Measurements from ENCODE around the gene ATG4C.
"Not testable (repeated sequence)": the region's sequence is repeated elsewhere in the genome, so short reads cannot be mapped to it uniquely, and the experiment has no call there.

The ATG4C gene

DNA sequence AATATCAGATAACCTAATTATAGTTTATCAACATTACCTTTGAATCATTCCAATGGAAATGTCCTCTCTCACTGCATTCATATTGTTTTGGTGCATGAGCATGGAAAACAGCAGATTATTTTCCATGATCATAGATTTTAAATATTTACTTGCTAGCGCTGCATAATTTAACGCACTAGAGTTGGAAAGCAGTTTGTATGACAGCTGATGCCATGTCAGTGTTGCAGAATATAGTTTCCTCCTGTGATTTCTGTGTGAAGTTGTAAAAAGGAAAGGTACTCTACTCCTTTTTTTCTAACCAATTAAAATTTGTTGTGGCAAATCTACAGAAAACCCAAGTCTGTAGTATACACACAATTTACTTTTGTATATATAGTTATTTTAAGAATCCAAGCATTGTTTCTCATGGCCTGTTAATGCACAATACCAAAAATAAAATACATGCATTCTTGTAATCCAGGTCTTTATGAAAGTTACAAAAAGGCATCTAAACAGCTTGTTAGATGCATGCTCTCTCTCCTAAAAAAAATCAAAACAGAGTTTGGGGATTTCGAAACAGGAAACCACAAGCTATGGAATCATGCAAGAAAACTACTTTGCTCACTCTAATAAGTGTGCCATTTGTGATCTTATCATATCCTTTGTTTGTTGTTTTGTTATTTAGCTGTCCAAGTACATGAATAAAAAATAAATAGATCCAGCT is 1.9 kb upstream of the ATG4C start:
- H4K20me1 ChIP-seq (ENCODE audit: insufficient read depth, low read length, poor library complexity, severe bottlenecking): peaks cover 8% of the 10 kb centered on the region
- no peak for TF ChIP-seq EZH2phosphoT487 (IDR thresholded peaks at IDR 0.05; ENCODE audit: borderline replicate concordance)
- TF ChIP-seq, protein P1, sequence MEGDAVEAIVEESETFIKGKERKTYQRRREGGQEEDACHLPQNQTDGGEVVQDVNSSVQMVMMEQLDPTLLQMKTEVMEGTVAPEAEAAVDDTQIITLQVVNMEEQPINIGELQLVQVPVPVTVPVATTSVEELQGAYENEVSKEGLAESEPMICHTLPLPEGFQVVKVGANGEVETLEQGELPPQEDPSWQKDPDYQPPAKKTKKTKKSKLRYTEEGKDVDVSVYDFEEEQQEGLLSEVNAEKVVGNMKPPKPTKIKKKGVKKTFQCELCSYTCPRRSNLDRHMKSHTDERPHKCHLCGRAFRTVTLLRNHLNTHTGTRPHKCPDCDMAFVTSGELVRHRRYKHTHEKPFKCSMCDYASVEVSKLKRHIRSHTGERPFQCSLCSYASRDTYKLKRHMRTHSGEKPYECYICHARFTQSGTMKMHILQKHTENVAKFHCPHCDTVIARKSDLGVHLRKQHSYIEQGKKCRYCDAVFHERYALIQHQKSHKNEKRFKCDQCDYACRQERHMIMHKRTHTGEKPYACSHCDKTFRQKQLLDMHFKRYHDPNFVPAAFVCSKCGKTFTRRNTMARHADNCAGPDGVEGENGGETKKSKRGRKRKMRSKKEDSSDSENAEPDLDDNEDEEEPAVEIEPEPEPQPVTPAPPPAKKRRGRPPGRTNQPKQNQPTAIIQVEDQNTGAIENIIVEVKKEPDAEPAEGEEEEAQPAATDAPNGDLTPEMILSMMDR (conservative IDR thresholded peaks at IDR 0.05; ENCODE audit: low read length): no peak
- no peaks in the 10 kb centered on the region for H3F3A ChIP-seq (ENCODE audit: low read depth)
- no peaks in the 10 kb centered on the region for H3K27me3 ChIP-seq (ENCODE audit: insufficient read depth, low read length, poor library complexity, severe bottlenecking)
- no peak overlapping the region for H3K4me3 ChIP-seq (ENCODE audit: low read length, poor library complexity, severe bottlenecking)
- H3K9ac ChIP-seq (ENCODE audit: low read depth, low read length, poor library complexity, severe bottlenecking): no peak overlapping the region
- H3K4me1 ChIP-seq (ENCODE audit: insufficient read depth, low read length, poor library complexity, severe bottlenecking): peaks cover 22% of the 10 kb centered on the region
- no peaks in the 10 kb centered on the region for H3K9me2 ChIP-seq (replicated peaks; ENCODE audit: low read depth, low read length)
- H3K4me2 ChIP-seq (ENCODE audit: low read depth, low read length, poor library complexity, severe bottlenecking): no peak overlapping the region
- no peaks in the 10 kb centered on the region for H3K9me3 ChIP-seq (ENCODE audit: insufficient read depth, low read depth, low read length)
- no peak overlapping the region for H2AFZ ChIP-seq (ENCODE audit: low read length)
- H3K79me2 ChIP-seq (ENCODE audit: insufficient read depth, low read length): peaks cover 27% of the 10 kb centered on the region
- no peaks in the 10 kb centered on the region for H3K36me3 ChIP-seq (ENCODE audit: insufficient read depth, low read length)

DNA sequence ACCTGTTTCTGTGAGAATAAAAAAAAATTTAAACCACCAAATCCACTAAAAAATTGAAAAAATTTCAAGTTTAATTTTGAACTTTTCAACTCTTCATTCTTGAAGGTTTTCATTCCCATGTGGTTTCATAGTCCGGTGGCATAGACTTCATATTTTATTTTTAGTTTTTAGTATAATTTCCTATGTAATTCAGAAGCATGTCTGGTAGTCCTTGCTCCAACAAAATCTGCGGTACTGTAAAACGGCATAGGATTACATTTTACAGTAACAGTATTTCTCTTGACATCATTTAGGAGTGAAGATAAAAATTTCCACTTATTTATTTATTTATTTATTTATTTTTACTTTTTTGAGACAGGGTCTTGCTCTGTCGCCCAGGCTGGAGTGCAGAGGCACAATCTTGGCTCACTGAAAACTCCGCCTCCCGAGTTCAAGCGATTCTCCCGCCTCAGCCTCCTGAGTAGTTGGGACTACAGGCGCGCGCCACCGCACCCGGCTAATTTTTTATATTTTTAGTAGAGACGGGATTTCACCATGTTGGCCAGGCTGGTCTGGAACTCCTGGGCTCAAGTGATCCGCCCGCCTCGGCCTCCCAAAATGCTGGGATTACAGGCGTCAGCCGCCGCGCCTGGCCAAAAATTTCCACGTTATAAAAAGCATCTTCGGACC is 1.3 kb upstream of the ATG4C start:
- H4K20me1 ChIP-seq (ENCODE audit: insufficient read depth, low read length, poor library complexity, severe bottlenecking); H3K9me2 ChIP-seq (replicated peaks; ENCODE audit: low read depth, low read length); H3K27me3 ChIP-seq (ENCODE audit: insufficient read depth, low read length, poor library complexity, severe bottlenecking); H3K9me3 ChIP-seq (ENCODE audit: insufficient read depth, low read depth, low read length); H2AFZ ChIP-seq (ENCODE audit: low read length); H3K4me2 ChIP-seq (ENCODE audit: low read depth, low read length, poor library complexity, severe bottlenecking); H3F3A ChIP-seq (ENCODE audit: low read depth); H3K36me3 ChIP-seq (ENCODE audit: insufficient read depth, low read length); H3K9ac ChIP-seq (ENCODE audit: low read depth, low read length, poor library complexity, severe bottlenecking); H3K4me3 ChIP-seq (ENCODE audit: low read length, poor library complexity, severe bottlenecking): not testable (repeated sequence)
- H3K4me1 ChIP-seq (ENCODE audit: insufficient read depth, low read length, poor library complexity, severe bottlenecking): peaks cover 27% of the 10 kb centered on the region
- peaks cover 28% of the 10 kb centered on the region for H3K79me2 ChIP-seq (ENCODE audit: insufficient read depth, low read length)

DNA sequence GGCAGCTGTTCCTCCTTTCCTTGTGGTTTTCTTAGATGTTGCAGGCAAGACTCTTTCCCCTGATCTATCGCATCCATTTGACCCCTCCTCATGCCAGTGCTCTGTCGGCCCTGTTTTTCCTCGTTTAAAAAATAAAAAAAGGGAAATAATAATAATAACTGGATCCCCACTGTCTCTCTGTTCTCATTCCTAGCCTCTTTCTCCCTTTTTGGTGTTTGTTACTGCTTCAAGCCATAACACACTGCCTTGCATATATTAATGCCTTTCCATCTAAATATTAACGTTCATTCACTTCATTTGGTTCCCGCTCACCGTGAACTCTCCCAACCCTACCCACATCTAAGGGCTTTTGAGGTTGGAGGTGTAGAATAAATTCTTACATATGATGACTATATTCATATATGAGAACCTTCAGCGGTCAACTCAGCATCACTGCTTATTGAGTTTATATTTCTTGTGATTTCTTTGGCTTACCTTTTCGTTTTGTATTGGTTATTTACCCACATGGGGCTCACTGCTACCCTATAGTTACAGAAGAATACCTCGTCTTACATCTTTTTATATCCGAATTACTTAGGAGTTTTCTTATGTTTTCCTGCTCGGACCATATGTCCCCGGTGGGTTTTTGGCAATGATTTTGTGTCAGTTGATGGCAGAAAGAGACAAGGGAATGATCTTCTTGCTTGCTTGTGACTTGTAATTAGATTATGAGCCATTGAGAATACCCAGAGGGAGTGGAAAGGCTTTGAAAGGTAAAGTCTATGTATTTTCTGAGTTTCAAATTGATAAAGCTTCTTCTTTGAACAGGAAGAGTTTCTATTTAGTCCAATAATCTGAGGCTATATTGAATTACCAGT is 805 bp downstream of the ATG4C start:
- no peaks in the 10 kb centered on the region for H3K9me3 ChIP-seq (ENCODE audit: insufficient read depth, low read depth, low read length)
- peaks cover 27% of the 10 kb centered on the region for H3K4me1 ChIP-seq (ENCODE audit: insufficient read depth, low read length, poor library complexity, severe bottlenecking)
- peak overlapping the region; percentile 96 for H2AFZ ChIP-seq (ENCODE audit: low read length)
- no peaks in the 10 kb centered on the region for H3K36me3 ChIP-seq (ENCODE audit: insufficient read depth, low read length)
- peak overlapping the region; percentile 85 for H3K9ac ChIP-seq (ENCODE audit: low read depth, low read length, poor library complexity, severe bottlenecking)
- no peaks in the 10 kb centered on the region for H3K9me2 ChIP-seq (replicated peaks; ENCODE audit: low read depth, low read length)
- H3F3A ChIP-seq (ENCODE audit: low read depth): no peaks in the 10 kb centered on the region
- H3K79me2 ChIP-seq (ENCODE audit: insufficient read depth, low read length): peaks cover 44% of the 10 kb centered on the region
- H3K27me3 ChIP-seq (ENCODE audit: insufficient read depth, low read length, poor library complexity, severe bottlenecking): no peaks in the 10 kb centered on the region
- TF ChIP-seq EZH2phosphoT487 (IDR thresholded peaks at IDR 0.05; ENCODE audit: borderline replicate concordance): no peak
- TF ChIP-seq, protein P1 (conservative IDR thresholded peaks at IDR 0.05; ENCODE audit: low read length): no peak
- H3K4me3 ChIP-seq (ENCODE audit: low read length, poor library complexity, severe bottlenecking): peak overlapping the region; percentile 92
- H3K4me2 ChIP-seq (ENCODE audit: low read depth, low read length, poor library complexity, severe bottlenecking): peak overlapping the region; percentile 87
- peaks cover 8% of the 10 kb centered on the region for H4K20me1 ChIP-seq (ENCODE audit: insufficient read depth, low read length, poor library complexity, severe bottlenecking)

All from Loucy (cell line).